Sigmoid colon (tissue), 4 donors: ENCODE measurements around the gene HDAC3.

Experiments used
- CTCF ChIP-seq, 4 experiments: fragments of 450-650 bp in 3 of 4; fragments of 200-600 bp in 1 of 4; IDR thresholded peaks; one replicate each; pipeline ENCODE4 v1.5.1; 2016 to 2019; ENCODE audit warnings: antibody characterized with exemption in 4 of 4, mild to moderate bottlenecking in 3 of 4, moderate library complexity in 2 of 4
- EP300 ChIP-seq, 4 donors: sonication (generic); formaldehyde crosslinking; IDR thresholded peaks; one replicate each; pipeline ENCODE4 v1.6.1; 2017; ENCODE audit warnings: antibody characterized with exemption in 4 of 4
- POLR2A ChIP-seq, 2 donors: fragments of 450-650 bp; IDR thresholded peaks; one replicate each; pipeline ENCODE4 v1.6.1; 2016; ENCODE audit warnings: antibody characterized with exemption in 2 of 2, mild to moderate bottlenecking in 2 of 2, moderate library complexity in 2 of 2
- POLR2AphosphoS5 ChIP-seq, 4 donors: sonication (generic); formaldehyde crosslinking; IDR thresholded peaks; one replicate each; pipeline ENCODE4 v1.6.1; 2017; ENCODE audit warnings: antibody characterized with exemption in 4 of 4

GRCh38 chr5:141608046-141608445 is 28.6 kb downstream of the HDAC3 start:
- TF ChIP-seq POLR2A (IDR thresholded peaks at IDR 0.05) (no peak), POLR2AphosphoS5 (IDR thresholded peaks at IDR 0.05) (no peak), CTCF (IDR thresholded peaks at IDR 0.05) (no peak), EP300 (IDR thresholded peaks at IDR 0.05) (no peak)
